Bone marrow (tissue), 2 donors: ENCODE data around the gene EZR.

Experiments used
- DNase-seq, 2 donors: peaks; one replicate each; lab custom pipeline; 2025; lab: John Stamatoyannopoulos, UW

The EZR gene

GRCh38 chr6:158817728-158818580 lies 1.2 kb downstream of the EZR start:
- DNase-seq: peak in 1 of 2 donors; percentile 73

DNA sequence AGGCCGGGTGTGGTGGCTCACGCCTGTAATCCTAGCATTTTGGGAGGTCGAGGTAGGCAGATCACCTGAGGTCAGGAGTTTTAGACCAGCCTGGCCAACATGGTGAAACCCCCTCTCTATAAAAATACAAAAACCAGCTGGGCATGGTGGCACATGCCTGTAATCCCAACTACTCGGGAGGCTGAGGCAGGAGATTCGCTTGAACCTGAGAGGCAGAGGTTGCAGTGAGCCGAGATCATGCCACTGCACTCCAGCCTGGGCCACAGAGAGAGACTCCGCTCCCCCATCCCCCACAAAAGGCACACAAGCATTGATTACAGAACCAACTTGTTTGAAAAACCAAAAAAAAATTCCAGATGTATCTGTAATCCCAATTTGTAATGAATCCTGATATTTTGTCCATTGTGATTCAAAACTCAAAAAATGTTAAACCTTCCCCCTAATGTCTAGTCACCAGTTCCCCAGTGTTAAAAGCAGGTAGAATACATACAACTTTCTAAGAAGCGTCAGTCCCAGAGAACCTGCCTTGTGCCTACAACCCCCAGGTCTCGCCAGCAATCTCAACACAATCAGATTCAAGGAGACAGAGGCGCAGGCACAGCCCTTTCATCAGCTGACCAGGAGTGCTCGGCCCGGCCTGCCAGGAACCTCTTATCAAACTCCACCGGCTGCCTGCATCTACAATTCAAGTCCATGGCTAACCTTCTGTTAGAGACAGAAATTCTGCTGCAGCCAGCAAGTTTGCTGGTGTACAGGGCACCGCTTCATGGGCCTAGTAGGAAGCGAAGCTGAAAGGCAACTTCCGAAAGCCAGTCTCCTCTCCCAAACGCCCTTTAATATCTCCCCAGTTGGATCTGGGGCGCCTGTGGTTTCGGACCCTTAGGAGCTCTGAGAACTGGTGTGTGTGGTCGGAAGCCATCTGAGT lies 2.1 kb downstream of the EZR start:
- peak in 1 of 2 donors; percentile 2 for DNase-seq

DNA sequence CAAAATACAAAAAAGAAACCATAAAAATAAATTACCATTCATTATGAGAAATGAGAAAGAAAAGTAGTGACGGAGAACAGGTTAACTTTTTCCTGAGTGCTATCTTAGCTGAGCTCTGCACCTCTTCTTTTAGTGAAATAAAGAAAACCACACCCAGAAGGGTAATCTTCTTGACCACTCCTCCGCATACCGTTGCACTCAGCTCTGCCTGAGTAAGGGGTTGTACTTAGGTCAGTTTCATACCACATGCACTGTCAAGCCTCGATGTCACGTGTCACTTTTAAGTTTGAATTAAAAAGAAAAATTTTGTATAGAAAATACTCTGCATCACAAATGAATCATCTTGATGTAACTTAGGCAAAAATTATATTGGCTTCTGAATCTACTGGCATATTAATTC lies 2.8 kb downstream of the EZR start:
- DNase-seq: no peak

DNA sequence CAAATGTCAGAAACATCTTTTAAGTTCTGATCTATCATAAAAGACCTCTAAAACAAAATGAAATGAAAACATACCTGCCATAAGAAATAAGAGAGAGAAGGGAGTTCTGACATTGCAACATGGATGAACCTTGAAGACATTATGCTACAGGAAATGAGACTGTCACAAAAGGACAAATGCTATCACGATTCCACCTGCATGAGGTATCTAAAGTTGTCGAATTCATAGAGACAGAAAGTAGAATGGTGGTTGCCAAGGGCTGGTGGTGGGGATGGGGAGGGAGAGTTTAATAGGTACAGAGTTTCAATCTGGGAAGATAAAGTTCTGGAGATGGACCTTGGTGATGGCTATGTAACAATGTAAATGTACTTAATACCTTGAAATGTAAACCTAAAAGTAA lies 3.3 kb downstream of the EZR start:
- DNase-seq: no peak

DNA sequence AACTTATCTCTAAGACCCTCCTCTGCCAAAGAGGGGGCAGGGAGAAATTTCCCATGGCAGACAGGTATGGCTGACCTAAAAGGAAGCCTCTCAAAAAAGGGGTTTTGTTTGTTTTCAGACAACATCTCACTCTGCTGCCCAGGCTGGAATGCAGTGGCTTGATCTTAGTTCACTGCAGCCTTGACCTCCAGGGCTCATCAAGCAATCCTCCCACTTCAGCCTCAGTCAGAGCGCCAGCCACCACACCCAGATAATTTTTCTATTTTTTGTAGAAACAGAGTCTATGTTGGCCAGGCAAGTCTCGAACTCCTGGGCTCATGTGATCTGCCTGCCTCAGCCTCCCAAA lies 3.8 kb downstream of the EZR start:
- no peak for DNase-seq

DNA sequence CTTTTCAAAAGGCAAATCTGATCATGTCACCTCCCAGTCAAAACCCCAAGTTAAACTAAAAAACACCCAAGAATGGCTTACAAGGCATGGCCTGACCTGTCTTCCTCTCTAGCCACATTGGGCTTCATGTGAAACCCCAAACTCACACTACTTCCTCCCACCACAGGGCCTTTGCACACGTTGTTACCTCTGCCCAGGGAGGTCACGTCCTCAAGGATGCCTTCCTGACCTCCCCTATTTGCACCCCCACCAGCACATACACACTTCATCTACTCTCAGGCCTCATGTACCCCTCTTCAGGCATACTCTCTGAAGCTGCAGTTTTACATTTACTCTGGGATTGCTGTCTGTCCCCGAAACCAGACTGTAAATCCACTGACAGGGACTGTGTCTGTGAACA lies 6.1 kb downstream of the EZR start:
- no peak for DNase-seq

- no peak for DNase-seq
Observed at GRCh38 chr6:158812611-158813010, 6.6 kb downstream of the EZR start.

DNA sequence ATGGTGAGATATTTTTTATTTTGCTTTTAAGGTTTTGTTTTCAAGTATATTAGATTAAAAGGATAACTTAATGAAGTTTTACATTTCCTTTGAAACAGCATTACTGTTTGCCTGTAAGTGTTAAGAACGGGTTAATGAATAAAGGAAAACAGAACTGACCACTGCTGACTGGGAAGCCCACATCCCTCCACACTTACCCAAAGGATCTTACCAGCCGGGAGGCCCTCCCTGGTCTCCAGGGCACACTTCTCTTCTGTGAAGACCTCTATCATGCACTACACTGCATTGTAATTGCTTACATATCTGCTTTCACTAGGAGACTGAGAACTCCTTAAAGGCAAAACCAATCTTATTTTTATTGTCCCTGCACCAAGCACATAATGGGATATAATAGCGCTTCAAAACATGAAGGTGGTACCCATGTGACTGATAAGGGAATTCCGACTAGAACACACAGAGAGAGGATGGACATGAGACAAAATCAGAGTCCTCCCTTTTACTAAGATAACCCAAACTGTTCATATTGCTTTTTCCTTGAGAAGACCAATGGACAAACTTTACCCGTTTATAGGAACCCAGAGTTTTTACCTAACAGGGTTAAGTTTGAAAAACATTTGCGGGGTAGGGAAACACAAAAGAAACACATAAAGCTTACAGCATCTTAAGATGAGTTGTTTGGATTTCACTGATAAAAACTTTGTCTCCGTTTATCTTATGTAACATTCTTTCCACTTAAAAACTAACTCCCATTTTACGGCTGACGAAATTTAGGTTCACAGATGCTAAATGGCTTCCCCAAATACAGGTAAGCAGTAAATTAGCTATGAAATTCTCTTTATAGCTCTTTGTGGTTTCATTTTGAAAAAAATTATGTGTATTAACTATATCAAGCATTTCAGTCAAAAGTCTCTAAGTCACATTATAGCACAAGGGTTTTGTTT lies 8.7 kb downstream of the EZR start:
- no peak for DNase-seq

- no peak for DNase-seq
Observed at GRCh38 chr6:158808941-158809678, 10.1 kb downstream of the EZR start.

DNA sequence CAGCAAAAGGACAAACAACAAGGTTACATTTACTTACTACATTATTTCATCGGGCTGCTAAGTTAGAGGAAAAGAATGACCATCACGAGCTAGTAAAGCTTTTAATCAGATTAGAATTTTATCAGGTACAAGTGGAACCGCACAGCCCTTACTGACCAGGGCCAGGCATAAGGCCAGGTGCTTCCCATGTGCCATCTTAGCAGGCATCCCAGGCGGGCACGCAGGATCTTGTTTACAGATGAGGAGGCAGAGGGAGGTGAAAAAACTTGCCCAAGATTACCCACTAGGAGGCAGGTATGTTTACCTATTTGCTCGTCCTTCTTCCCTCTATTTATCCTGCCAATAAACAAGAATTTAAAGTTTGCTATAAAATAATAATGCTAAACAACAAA lies 10.7 kb downstream of the EZR start:
- DNase-seq: no peak

DNA sequence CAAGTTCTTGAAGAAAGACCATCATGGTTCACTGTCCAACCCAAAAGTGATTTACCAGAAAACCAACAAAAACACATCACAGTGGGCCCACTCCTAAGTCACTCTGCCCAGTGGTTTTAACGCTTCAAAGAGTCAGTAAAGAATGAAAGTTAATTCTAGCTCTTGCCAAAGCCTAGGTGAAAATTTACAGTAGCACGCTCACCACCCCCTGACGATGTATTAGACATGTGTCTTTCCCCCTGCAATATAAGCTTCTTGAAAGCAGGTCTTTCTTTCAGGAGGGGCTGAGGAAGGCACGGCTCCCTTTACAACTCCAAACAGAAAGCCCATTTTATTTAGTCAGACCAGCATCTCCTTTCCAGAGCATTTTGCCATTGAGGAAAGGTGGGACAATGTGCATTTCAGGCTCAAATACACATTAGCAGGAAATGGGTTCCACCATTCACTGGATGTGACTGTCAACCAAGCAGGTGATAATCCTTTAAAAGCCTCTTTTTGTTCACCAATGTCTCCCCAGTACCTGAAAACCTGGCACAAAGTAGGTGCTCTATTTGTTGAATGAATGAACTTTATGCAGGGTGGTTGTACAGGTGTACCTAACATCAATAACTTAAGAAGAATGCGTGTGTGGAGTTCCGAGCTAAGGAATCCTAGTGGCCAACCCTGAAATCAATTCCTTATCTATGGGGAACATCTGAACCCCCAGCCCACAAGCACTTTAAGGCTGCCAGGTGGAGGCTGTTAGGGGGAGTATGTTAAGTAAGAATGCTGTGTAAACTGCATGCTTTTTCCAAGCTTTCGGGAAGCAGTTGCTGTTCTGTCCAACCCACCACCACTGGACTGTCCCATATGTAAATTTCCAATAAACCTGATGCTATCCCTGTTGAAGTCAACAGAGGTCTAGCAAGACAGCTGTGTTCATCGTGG lies 11.4 kb downstream of the EZR start:
- no peak for DNase-seq

DNA sequence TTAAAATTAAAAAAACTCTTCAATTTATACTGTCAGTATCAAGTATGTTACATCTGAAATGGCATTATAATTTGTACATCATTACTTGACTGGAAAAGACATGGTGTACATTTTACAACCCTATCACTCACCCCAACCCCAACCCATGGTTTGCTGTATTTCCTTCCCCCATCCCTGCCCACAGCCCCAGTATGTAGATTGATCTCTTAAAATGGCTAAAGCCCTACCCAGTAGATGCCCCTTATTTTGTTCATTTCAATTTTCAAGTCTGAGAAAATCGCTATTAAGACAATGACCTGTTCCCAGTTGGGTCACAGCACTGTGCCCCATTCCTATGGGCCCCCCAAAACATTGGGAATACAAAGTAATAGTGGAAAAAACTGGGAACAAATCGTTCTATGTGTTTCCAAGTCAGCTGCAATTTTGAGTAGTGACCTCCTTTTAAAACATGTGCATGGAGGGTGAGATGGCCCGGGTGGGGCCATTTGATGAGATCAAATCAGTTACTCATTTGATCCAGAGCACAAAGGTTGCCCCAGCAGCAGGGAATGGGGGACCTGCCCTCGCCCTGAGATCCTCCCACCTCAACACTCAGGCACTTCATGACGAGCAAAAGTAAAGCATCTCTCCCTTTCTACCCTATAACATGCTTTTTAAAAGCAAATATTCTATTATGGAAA lies 13.3 kb downstream of the EZR start:
- DNase-seq: no peak

- DNase-seq: no peak
Observed at GRCh38 chr6:158804207-158804606, 15.0 kb downstream of the EZR start.

DNA sequence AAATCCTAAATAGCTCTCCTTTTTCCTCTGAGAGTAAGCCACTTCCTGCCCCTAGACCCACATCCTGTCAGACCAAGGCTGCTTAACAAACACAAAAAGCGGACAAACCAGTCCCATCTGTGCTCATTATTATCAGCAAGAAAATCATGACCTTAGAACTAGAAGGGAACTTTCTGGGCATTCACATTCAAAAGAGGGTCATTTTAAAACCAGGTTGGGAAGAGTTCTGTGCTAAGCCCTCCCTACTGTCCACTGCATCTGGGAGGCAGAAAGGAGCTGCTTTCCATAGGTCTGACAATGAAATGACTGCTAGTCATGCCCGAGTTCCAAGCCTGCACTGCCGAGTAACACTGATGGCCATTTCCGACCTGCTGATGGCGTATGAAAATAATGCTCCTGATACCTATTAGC lies 15.4 kb downstream of the EZR start:
- DNase-seq: peak in 1 of 2 donors; percentile 60

DNA sequence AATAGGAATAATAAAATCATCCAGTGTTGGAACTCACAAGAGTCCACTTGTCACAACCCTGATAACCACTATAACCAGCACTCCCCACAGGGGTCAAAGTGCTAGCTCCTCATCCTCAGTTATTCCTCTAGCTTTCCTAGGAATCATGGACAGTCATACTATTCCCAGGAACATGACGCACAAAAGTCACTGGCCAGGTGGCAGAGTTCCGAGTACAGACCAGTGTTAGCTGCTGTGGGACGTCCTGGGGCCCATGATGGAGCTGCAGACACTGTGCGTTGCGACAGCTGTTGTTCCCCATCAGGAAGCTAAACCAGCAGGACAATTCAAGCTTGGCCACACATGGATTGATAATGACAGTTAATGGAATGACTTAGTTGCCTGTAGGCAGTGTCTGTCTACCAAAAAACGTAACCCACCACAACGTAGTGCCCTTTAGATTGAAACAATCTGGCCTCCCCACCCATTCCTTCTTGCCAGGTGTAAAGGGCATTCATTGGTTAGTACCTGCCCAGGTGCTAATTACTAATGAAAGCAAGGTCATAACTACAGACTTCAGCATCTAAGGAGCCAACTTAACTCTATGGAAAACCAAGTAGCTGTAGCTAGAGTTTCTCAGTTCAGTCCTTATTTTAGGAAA lies 17.4 kb downstream of the EZR start:
- DNase-seq: no peak

- no peak for DNase-seq
Observed at GRCh38 chr6:158799051-158799792, 19.9 kb downstream of the EZR start.

DNA sequence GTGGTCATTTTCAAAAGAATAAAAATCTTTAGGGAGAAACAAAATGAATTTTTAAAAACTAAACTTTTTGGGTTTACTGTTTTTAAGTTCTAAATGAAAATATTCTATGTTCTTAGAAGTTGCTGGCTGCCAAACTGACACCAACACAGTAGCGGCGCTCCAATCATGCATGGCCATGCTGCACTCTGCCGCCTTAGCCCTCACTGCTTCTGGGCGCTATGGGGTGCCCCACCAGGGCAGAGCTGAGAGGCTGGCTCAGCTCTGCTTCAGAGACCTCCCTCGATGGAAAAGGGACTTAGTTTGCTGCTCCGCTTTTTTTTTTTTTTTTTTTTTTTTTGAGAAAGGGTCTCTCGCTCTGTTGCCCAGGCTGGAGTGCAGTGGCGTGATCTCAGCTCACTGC lies 20.9 kb downstream of the EZR start:
- DNase-seq: no peak
